Endothelial cell of umbilical vein (primary cell): Measurements from ENCODE around the gene PCDH19. TPM values are rescaled to one million over a fixed set of nuclear protein-coding genes. Genes with fewer than 3 reads are reported as not detected.

Source experiments
- BruUV-seq: library from RNA; stranded (reverse); fragments of 400-500 nt; replicated peaks from 2 replicates; lab custom pipeline; 2021; lab: Mats Ljungman, UMichigan
- CTCF ChIA-PET: fragments of 300-600, 350-600 bp; sonication (Branson Sonifier 250); formaldehyde crosslinking; loops from one replicate; lab custom pipeline; 2021; ENCODE audit warnings: antibody characterized with exemption, inconsistent platforms; lab: Charles Lee
- POLR2A ChIA-PET: fragments of 300-600, 350-600 bp; sonication (Branson Sonifier 250); formaldehyde crosslinking; loops from one replicate; lab custom pipeline; 2021; ENCODE audit warnings: antibody characterized with exemption, inconsistent platforms; lab: Charles Lee
- DNase-seq: peaks from one replicate; pipeline ENCODE4 v3.0.0-alpha.2; 2011; ENCODE audit warnings: low read depth, low spot score
- FAIRE-seq: peaks from 2 replicates; lab custom pipeline; 2011; peaks lifted over from hg19 to GRCh38; lab: Jason Lieb, UNC
- H2AFZ ChIP-seq: 2 replicates; pipeline ENCODE4 v1.6.0; 2012; ENCODE audit warnings: low read depth, low read length, control low read depth, inconsistent platforms
- H3K27ac ChIP-seq: 2 replicates; pipeline ENCODE4 v1.5.1; 2011; ENCODE audit warnings: low read depth, mild to moderate bottlenecking, control low read depth, low read length, moderate library complexity; ENCODE audit not compliant: insufficient read depth
- H3K27me3 ChIP-seq, 2 experiments: 2 replicates each; pipeline versions ENCODE4 v1.6.0 to v1.6.1; 2011; ENCODE audit warnings: low read length in 2 of 2, mixed read lengths in 1 of 2; ENCODE audit not compliant: control insufficient read depth in 2 of 2, insufficient read depth in 2 of 2
- H3K36me3 ChIP-seq, 2 experiments: 2 replicates in 1 of 2; 3 replicates in 1 of 2; pipeline ENCODE4 v1.5.1; 2011; ENCODE audit warnings: low read length in 2 of 2, mild to moderate bottlenecking in 1 of 2, moderate library complexity in 1 of 2; ENCODE audit not compliant: control insufficient read depth in 2 of 2, insufficient read depth in 2 of 2; ENCODE audit errors: extremely low read depth in 1 of 2
- H3K4me1 ChIP-seq: 3 replicates; pipeline ENCODE4 v1.5.1; 2011; ENCODE audit warnings: mild to moderate bottlenecking, low read length; ENCODE audit not compliant: control insufficient read depth, insufficient read depth; ENCODE audit errors: extremely low read depth
- H3K4me2 ChIP-seq: 2 replicates; pipeline ENCODE4 v1.6.1; 2011; ENCODE audit warnings: low read length, control low read depth, mixed read lengths; ENCODE audit not compliant: insufficient read depth
- H3K4me3 ChIP-seq, 3 experiments: fragments of 200-600 bp in 1 of 3; sonication (generic), shearing (Covaris generic) in 1 of 3; replicated peaks in 1 of 3; 2 replicates each; pipeline ENCODE4 v1.5.1; 2011 to 2016; ENCODE audit warnings: control low read depth in 3 of 3, low read length in 3 of 3, mild to moderate bottlenecking in 2 of 3, inconsistent platforms in 1 of 3, low read depth in 1 of 3, moderate library complexity in 1 of 3; ENCODE audit not compliant: insufficient read depth in 1 of 3
- H3K79me2 ChIP-seq: 2 replicates; pipeline ENCODE4 v1.6.0; 2012; ENCODE audit warnings: low read length, inconsistent platforms; ENCODE audit not compliant: control insufficient read depth, insufficient read depth
- H3K9ac ChIP-seq: replicated peaks from 2 replicates; pipeline ENCODE3; 2011; ENCODE audit warnings: low read length, control low read depth; ENCODE audit not compliant: insufficient read depth; ENCODE audit errors: extremely low read depth
- H3K9me1 ChIP-seq: replicated peaks from 3 replicates; pipeline ENCODE4 v1.6.0; 2011; ENCODE audit warnings: mild to moderate bottlenecking, low read length; ENCODE audit not compliant: control insufficient read depth, insufficient read depth; ENCODE audit errors: extremely low read depth
- H3K9me3 ChIP-seq: replicated peaks from 2 replicates; pipeline ENCODE4 v1.5.1; 2012; ENCODE audit warnings: low read length, inconsistent platforms; ENCODE audit not compliant: control insufficient read depth, insufficient read depth
- H4K20me1 ChIP-seq: replicated peaks from 2 replicates; pipeline ENCODE3; 2011; ENCODE audit warnings: mild to moderate bottlenecking, low read length; ENCODE audit not compliant: control insufficient read depth, insufficient read depth; ENCODE audit errors: extremely low read depth
- CTCF ChIP-seq, 2 donors: IDR thresholded peaks; 1 replicate in 1 of 2; 2 replicates in 1 of 2; pipeline ENCODE4 v1.5.1; 2011; ENCODE audit warnings: low read length in 2 of 2, mild to moderate bottlenecking in 2 of 2, moderate library complexity in 2 of 2, control low read depth in 1 of 2, inconsistent platforms in 1 of 2, low read depth in 1 of 2; ENCODE audit not compliant: insufficient read depth in 1 of 2; ENCODE audit errors: extremely low read depth in 1 of 2
- EZH2 ChIP-seq: IDR thresholded peaks from 2 replicates; pipeline ENCODE4 v1.6.1; 2012; ENCODE audit warnings: borderline replicate concordance, low read depth, mild to moderate bottlenecking, moderate library complexity, low read length, inconsistent platforms; ENCODE audit not compliant: severe bottlenecking
- FOS ChIP-seq: IDR thresholded peaks from 2 replicates; pipeline ENCODE4 v1.6.1; 2011; ENCODE audit warnings: mild to moderate bottlenecking, low read length, moderate library complexity, borderline replicate concordance; ENCODE audit not compliant: insufficient read depth
- GATA2 ChIP-seq: IDR thresholded peaks from 2 replicates; pipeline ENCODE4 v1.7.0; 2011; ENCODE audit warnings: low read depth, mild to moderate bottlenecking, moderate library complexity, mixed read lengths, low read length; ENCODE audit not compliant: insufficient read length, insufficient read depth
- JUN ChIP-seq: IDR thresholded peaks from 2 replicates; pipeline ENCODE4 v1.6.1; 2011; ENCODE audit warnings: borderline replicate concordance, low read depth; ENCODE audit not compliant: insufficient read length, insufficient read depth
- MAX ChIP-seq: IDR thresholded peaks from 2 replicates; pipeline ENCODE4 v1.6.1; 2011; ENCODE audit not compliant: insufficient read depth, insufficient read length
- MYC ChIP-seq: IDR thresholded peaks from one replicate; pipeline ENCODE4 v1.6.1; 2011; ENCODE audit warnings: mild to moderate bottlenecking, low read depth, low read length
- POLR2A ChIP-seq: IDR thresholded peaks from 2 replicates; pipeline ENCODE4 v1.6.1; 2012; ENCODE audit warnings: low read depth, mild to moderate bottlenecking, control low read depth, low read length
- POLR2AphosphoS5 ChIP-seq: IDR thresholded peaks from 2 replicates; pipeline ENCODE4 v1.6.1; 2012; ENCODE audit warnings: low read depth, mild to moderate bottlenecking, control low read depth, low read length, moderate library complexity; ENCODE audit not compliant: insufficient read depth
- dilution Hi-C: fragments of 300-500 bp; cut with MboI; formaldehyde crosslinking; loops from one replicate; pipeline ENCODE4 v1.15.0; 2019; ENCODE audit warnings: low sequenced_read_pairs; ENCODE audit not compliant: extremely low pct_ligation_motif_present
- intact Hi-C: fragments of 100-400 bp; cut with micrococcal nuclease; formaldehyde crosslinking; loops from one replicate; pipeline ENCODE4 v1.10.0; 2022
- polyA plus RNA-seq, 4 experiments: library from polyadenylated mRNA; depleted of rRNA in 3 of 4; stranded (reverse) in 3 of 4; unstranded in 1 of 4; fragments of >200 nt; gene quantifications; 2 replicates each; pipeline versions ENCODE4 v1.2.1 to v1.2.3, GENCODE V29; 2011 to 2012; ENCODE audit warnings: missing spikeins in 1 of 4
- total RNA-seq: library from RNA; stranded (reverse); gene quantifications from 2 replicates; pipeline ENCODE4 v1.2.3, GENCODE V29; 2021

Gene PCDH19
- total and polyA plus RNA-seq, 2 donors (not counting 3 experiments of a cell fraction or from before 2014, with no cell fraction given) = 1.2 to 4.3 TPM

- Histone ChIP-seq H3K79me2 (no peaks in the 10 kb centered on the region), H3K4me1 (no peaks in the 10 kb centered on the region), H3K4me3 (no peak overlapping the region), H3K27me3 (no peaks in the 10 kb centered on the region), H3K9ac (no peak overlapping the region), H2AFZ (no peak overlapping the region), H3K9me3 (no peaks in the 10 kb centered on the region), H3K36me3 (no peaks in the 10 kb centered on the region), H3K27ac (no peak overlapping the region), H3K9me1 (no peaks in the 10 kb centered on the region), H4K20me1 (no peaks in the 10 kb centered on the region), H3K4me2 (no peak overlapping the region)
- intact Hi-C loops (no loop called here), dilution Hi-C loops (no loop called here)
- ChIA-PET CTCF (no interaction called here), POLR2A (no interaction called here)
- no TSS peak for BruUV-seq
- TF ChIP-seq POLR2AphosphoS5 = no peak
- TF ChIP-seq CTCF (IDR thresholded peaks at IDR 0.05; ENCODE audit: extremely low read depth in 1 of 2, insufficient read depth in 1 of 2, low read depth in 1 of 2, low read length in 2 of 2) = no peak
- TF ChIP-seq EZH2 = no peak
- no peak for TF ChIP-seq POLR2A
- no peak for TF ChIP-seq MYC
- no peak for TF ChIP-seq JUN
- TF ChIP-seq GATA2 = no peak
- TF ChIP-seq MAX = no peak
- TF ChIP-seq FOS = no peak
- FAIRE-seq (no peak), DNase-seq (no peak)
Observed at GRCh38 chrX:100319716-100320115, 90.4 kb downstream of the PCDH19 start.
